Measurements from ENCODE around the gene PRKCA. TPM values are rescaled to one million over a fixed set of nuclear protein-coding genes. Genes with fewer than 3 reads are reported as not detected.
A peak's percentile ranks its signal among the peaks of the same experiment; 100 is the strongest.

Gene PRKCA
- total and polyA plus RNA-seq, 9 of the 15 experiments (the other 6 are each of a cell fraction or from before 2014, with no cell fraction given), result 3.2 to 33.0 (median 17.8) TPM

- no peaks in the 10 kb centered on the region for H3K9me1 ChIP-seq (ENCODE audit: control insufficient read depth, insufficient read depth, low read length)
- H3K9ac ChIP-seq (ENCODE audit: insufficient read depth in 1 of 2, low read depth in 2 of 2, low read length in 2 of 2), result no peak overlapping the region
- no peaks in the 10 kb centered on the region for H3K4me1 ChIP-seq (replicated peaks in 1 of 2; ENCODE audit: control insufficient read depth in 2 of 2, insufficient read depth in 2 of 2, low read length in 2 of 2)
- no peak overlapping the region for H3K4me2 ChIP-seq (ENCODE audit: insufficient read depth, low read length)
- no peak overlapping the region for H3K4me3 ChIP-seq
- TF ChIP-seq RUNX1 (IDR thresholded peaks at IDR 0.05; ENCODE audit: low read depth) (no peak), NUFIP1 (IDR thresholded peaks at IDR 0.05; ENCODE audit: partially characterized antibody) (no peak)
- H3K36me3 ChIP-seq (ENCODE audit: control insufficient read depth, insufficient read depth, low read length), result no peaks in the 10 kb centered on the region
- intact Hi-C loops (cut with micrococcal nuclease), result loop anchor here (1.0 to 2.0 kb wide), 2 partner anchors 191 to 444 kb away; no protein-coding TSS in a partner anchor
- no peaks in the 10 kb centered on the region for H4K20me1 ChIP-seq (replicated peaks; ENCODE audit: control insufficient read depth, insufficient read depth, low read length)
- BruUV-seq (replicated peaks), result no TSS peak
- no peak overlapping the region for H3K27ac ChIP-seq (ENCODE audit: extremely low read depth, low read depth, low read length)
- H3K79me2 ChIP-seq (ENCODE audit: control insufficient read depth, insufficient read depth, low read length), result no peaks in the 10 kb centered on the region
- 41% methylated on average over 11 of the region's 11 CpGs for WGBS (ENCODE audit: insufficient coverage, low coverage, missing lambda C conversion rate)
- no peak for ATAC-seq
- no peak for DNase-seq (ENCODE audit: extremely low read depth in 1 of 4, low spot score in 3 of 4)
- no peaks in the 10 kb centered on the region for H3K27me3 ChIP-seq (ENCODE audit: control insufficient read depth in 2 of 2, insufficient read depth in 2 of 2, low read length in 2 of 2)
- in situ Hi-C loops (cut with MboI), result loop anchor here (5.0 kb wide), 1 partner anchor 192 kb away; no protein-coding TSS in a partner anchor
- POLR2A ChIA-PET, result interaction anchor here (0.6 kb wide), 1 partner anchor 168 kb away, joined by 5 read pairs; no protein-coding TSS in a partner anchor
- FAIRE-seq, result no peak
- no peak overlapping the region for H2AFZ ChIP-seq (ENCODE audit: low read depth, low read length)
- CTCF ChIA-PET (ENCODE audit: low intra/inter-chr PET ratio), result interaction anchor here (1.1 to 2.3 kb wide), 3 partner anchors 153 to 192 kb away, joined by 3 to 18 read pairs (median 8); no protein-coding TSS in a partner anchor
- H3K9me3 ChIP-seq (replicated peaks; ENCODE audit: control insufficient read depth, insufficient read depth, low read depth, low read length), result no peaks in the 10 kb centered on the region
Observed at GRCh38 chr17:66715076-66715675, 412.8 kb downstream of the PRKCA start.

- no peaks in the 10 kb centered on the region for H3K9me3 ChIP-seq (replicated peaks; ENCODE audit: control insufficient read depth, insufficient read depth, low read depth, low read length)
- no peaks in the 10 kb centered on the region for H3K4me1 ChIP-seq (replicated peaks in 1 of 2; ENCODE audit: control insufficient read depth in 2 of 2, insufficient read depth in 2 of 2, low read length in 2 of 2)
- in situ Hi-C loops (cut with MboI), result loop anchor here (5.0 kb wide), 1 partner anchor 192 kb away; no protein-coding TSS in a partner anchor
- no peak overlapping the region for H2AFZ ChIP-seq (ENCODE audit: low read depth, low read length)
- H3K4me3 ChIP-seq, result no peak overlapping the region
- ATAC-seq (peak; percentile 80), DNase-seq (ENCODE audit: extremely low read depth in 1 of 4, low spot score in 3 of 4) (peak in 2 of 4 experiments; percentile 56 to 62), FAIRE-seq (peak; percentile 89)
- H3K27ac ChIP-seq (ENCODE audit: extremely low read depth, low read depth, low read length), result no peak overlapping the region
- 20% methylated on average over 3 of the region's 3 CpGs for WGBS (ENCODE audit: insufficient coverage, low coverage, missing lambda C conversion rate)
- no TSS peak for BruUV-seq (replicated peaks)
- H3K36me3 ChIP-seq (ENCODE audit: control insufficient read depth, insufficient read depth, low read length), result no peaks in the 10 kb centered on the region
- CTCF ChIA-PET (ENCODE audit: low intra/inter-chr PET ratio), result interaction anchor here (0.6 to 2.3 kb wide), 6 partner anchors 153 to 460 kb away, joined by 3 to 18 read pairs (median 4); no protein-coding TSS in a partner anchor
- no peaks in the 10 kb centered on the region for H3K79me2 ChIP-seq (ENCODE audit: control insufficient read depth, insufficient read depth, low read length)
- no peaks in the 10 kb centered on the region for H4K20me1 ChIP-seq (replicated peaks; ENCODE audit: control insufficient read depth, insufficient read depth, low read length)
- no peaks in the 10 kb centered on the region for H3K27me3 ChIP-seq (ENCODE audit: control insufficient read depth in 2 of 2, insufficient read depth in 2 of 2, low read length in 2 of 2)
- intact Hi-C loops (cut with micrococcal nuclease), result loop anchor here (1.0 to 2.0 kb wide), 2 partner anchors 191 to 443 kb away; no protein-coding TSS in a partner anchor
- H3K4me2 ChIP-seq (ENCODE audit: insufficient read depth, low read length), result no peak overlapping the region
- H3K9ac ChIP-seq (ENCODE audit: insufficient read depth in 1 of 2, low read depth in 2 of 2, low read length in 2 of 2), result no peak overlapping the region
- no peaks in the 10 kb centered on the region for H3K9me1 ChIP-seq (ENCODE audit: control insufficient read depth, insufficient read depth, low read length)
- POLR2A ChIA-PET, result interaction anchor here (0.6 kb wide), 1 partner anchor 167 kb away, joined by 5 read pairs; no protein-coding TSS in a partner anchor
- TF ChIP-seq SP2 (IDR thresholded peaks at IDR 0.05; ENCODE audit: extremely low read depth, low read depth, low read length, poor library complexity, severe bottlenecking) (no peak), REST (IDR thresholded peaks at IDR 0.05; ENCODE audit: borderline replicate concordance) (peak; percentile 56; the same call in 1 of the 2 replicates), REST (CRISPR knock-in tag; IDR thresholded peaks at IDR 0.05; ENCODE audit: low read depth) (no peak)
Observed at GRCh38 chr17:66715745-66716156, 413.3 kb downstream of the PRKCA start.

Data from K562 (cell line).